Keratinocyte (primary cell): Measurements from ENCODE around the gene DAGLA. TPM values are rescaled to one million over a fixed set of nuclear protein-coding genes. Genes with fewer than 3 reads are reported as not detected.

Experiments
- DNase-seq: peaks from one replicate; pipeline ENCODE4 v3.0.0-alpha.2; 2011; ENCODE audit warnings: low read depth, missing footprints, low spot score
- FAIRE-seq: peaks from 2 replicates; lab custom pipeline; 2011; peaks lifted over from hg19 to GRCh38; lab: Jason Lieb, UNC
- H2AFZ ChIP-seq: 2 replicates; pipeline ENCODE4 v1.6.0; 2012; ENCODE audit warnings: low read length, control low read depth, inconsistent platforms; ENCODE audit not compliant: control insufficient read depth
- H3K27ac ChIP-seq: 2 replicates; pipeline ENCODE4 v1.5.1; 2011; ENCODE audit warnings: low read length; ENCODE audit not compliant: control insufficient read depth, insufficient read depth
- H3K27me3 ChIP-seq: 3 replicates; pipeline ENCODE4 v1.6.0; 2011; ENCODE audit warnings: low read length; ENCODE audit not compliant: control insufficient read depth, insufficient read depth; ENCODE audit errors: extremely low read depth
- H3K36me3 ChIP-seq, 2 experiments: 2 replicates in 1 of 2; 3 replicates in 1 of 2; pipeline ENCODE4 v1.5.1; 2011; ENCODE audit warnings: low read length in 2 of 2, mild to moderate bottlenecking in 1 of 2; ENCODE audit not compliant: control insufficient read depth in 2 of 2, insufficient read depth in 2 of 2; ENCODE audit errors: extremely low read depth in 1 of 2
- H3K4me1 ChIP-seq: 3 replicates; pipeline ENCODE4 v1.5.1; 2011; ENCODE audit warnings: low read length; ENCODE audit not compliant: control insufficient read depth, insufficient read depth; ENCODE audit errors: extremely low read depth
- H3K4me2 ChIP-seq: 3 replicates; pipeline ENCODE4 v1.6.0; 2011; ENCODE audit warnings: low read depth, low read length; ENCODE audit not compliant: control insufficient read depth, insufficient read depth; ENCODE audit errors: extremely low read depth
- H3K4me3 ChIP-seq, 3 experiments: fragments of 200-600 bp in 1 of 3; sonication (generic) in 1 of 3; 2 replicates in 2 of 3; 3 replicates in 1 of 3; pipeline ENCODE4 v1.5.1; 2011 to 2016; ENCODE audit warnings: low read length in 3 of 3, mild to moderate bottlenecking in 3 of 3, control low read depth in 2 of 3, inconsistent platforms in 1 of 3, low read depth in 1 of 3, mixed read lengths in 1 of 3, mixed run types in 1 of 3, moderate library complexity in 1 of 3; ENCODE audit not compliant: control insufficient read depth in 2 of 3, insufficient read depth in 2 of 3; ENCODE audit errors: extremely low read depth in 1 of 3
- H3K79me2 ChIP-seq: 2 replicates; pipeline ENCODE4 v1.6.0; 2012; ENCODE audit warnings: low read length; ENCODE audit not compliant: control insufficient read depth, insufficient read depth
- H3K9ac ChIP-seq: 3 replicates; pipeline ENCODE4 v1.6.0; 2011; ENCODE audit warnings: low read length; ENCODE audit not compliant: control insufficient read depth, insufficient read depth; ENCODE audit errors: extremely low read depth
- H3K9me1 ChIP-seq: 3 replicates; pipeline ENCODE4 v1.6.0; 2011; ENCODE audit warnings: low read length; ENCODE audit not compliant: control insufficient read depth, insufficient read depth; ENCODE audit errors: extremely low read depth
- H3K9me3 ChIP-seq: 2 replicates; pipeline ENCODE4 v1.5.1; 2012; ENCODE audit warnings: low read depth, low read length; ENCODE audit not compliant: control insufficient read depth
- H4K20me1 ChIP-seq: 3 replicates; pipeline ENCODE4 v1.6.0; 2011; ENCODE audit warnings: low read length; ENCODE audit not compliant: control insufficient read depth, insufficient read depth; ENCODE audit errors: extremely low read depth
- EZH2 ChIP-seq: IDR thresholded peaks from one replicate; pipeline ENCODE4 v1.6.1; 2012; ENCODE audit warnings: inconsistent platforms, mild to moderate bottlenecking, low read length, moderate library complexity
- dilution Hi-C: fragments of 300-500 bp; cut with MboI; formaldehyde crosslinking; loops from one replicate; pipeline ENCODE4 v1.7.0; 2020; ENCODE audit warnings: low sequenced_read_pairs; ENCODE audit not compliant: extremely low pct_ligation_motif_present
- polyA plus RNA-seq, 5 experiments: library from polyadenylated mRNA; depleted of rRNA in 3 of 5; stranded (reverse) in 3 of 5; stranded (forward) in 1 of 5; unstranded in 1 of 5; fragments of >200 nt; gene quantifications; 1 replicate in 1 of 5; 2 replicates in 3 of 5; 3 replicates in 1 of 5; pipeline versions ENCODE4 v1.2.1 to v1.2.3, GENCODE V29; 2011 to 2012; ENCODE audit warnings: missing spikeins in 2 of 5, low read depth in 1 of 5, low replicate concordance in 1 of 5
- TF ChIP-seq, protein P1 (sequence below), 3 experiments: IDR thresholded peaks in 1 of 3; conservative IDR thresholded peaks in 1 of 3; optimal IDR thresholded peaks in 1 of 3; 2 replicates in 2 of 3; 3 replicates in 1 of 3; pipeline versions ENCODE3 to v1.5.1; 2011; ENCODE audit warnings: low read length in 3 of 3, mild to moderate bottlenecking in 3 of 3, moderate library complexity in 2 of 3, control low read depth in 1 of 3, inconsistent platforms in 1 of 3; ENCODE audit not compliant: insufficient read depth in 2 of 3; ENCODE audit errors: extremely low read depth in 1 of 3

DAGLA gene
- polyA plus RNA-seq, 1 donor (not counting 4 experiments of a cell fraction or from before 2014, with no cell fraction given) = 0.03 TPM

DNA sequence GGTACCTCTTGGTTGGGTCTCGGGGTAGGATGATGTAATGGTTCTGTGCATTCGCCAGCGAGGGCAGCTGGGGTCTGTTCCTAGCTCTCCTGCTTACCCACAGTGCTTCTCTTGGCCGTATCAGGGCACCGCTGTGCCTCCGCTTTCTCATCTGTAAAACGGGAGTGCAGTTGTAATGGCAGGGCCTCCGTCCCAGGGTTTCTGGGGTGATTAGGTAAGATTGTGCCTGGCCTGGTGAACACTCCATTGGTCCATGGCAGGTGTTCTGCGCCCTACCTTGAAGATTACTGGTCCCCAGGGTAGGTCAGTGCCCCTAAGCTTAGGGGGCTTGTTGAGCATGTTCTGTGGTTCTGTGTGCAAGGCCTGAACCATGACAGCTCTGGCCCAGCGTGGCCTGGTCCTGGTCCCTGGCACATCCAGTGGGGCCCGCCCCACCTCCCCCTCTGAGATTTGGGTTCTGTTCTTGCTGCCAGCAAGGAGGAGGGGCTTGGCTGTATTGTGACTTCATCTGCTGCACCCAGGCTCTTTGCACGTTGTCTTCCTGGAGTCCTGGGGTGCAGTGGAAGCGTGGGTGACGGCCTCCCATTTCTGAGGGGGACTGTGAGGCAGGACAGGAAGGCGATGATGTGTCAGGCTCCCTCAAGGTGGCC is 77.1 kb downstream of the DAGLA start:
- Histone ChIP-seq H3K79me2 (no peaks in the 10 kb centered on the region), H3K4me1 (no peaks in the 10 kb centered on the region), H3K4me2 (no peak overlapping the region), H3K36me3 (no peaks in the 10 kb centered on the region), H3K4me3 (no peak overlapping the region), H4K20me1 (peaks cover 5% of the 10 kb centered on the region), H3K9me3 (no peaks in the 10 kb centered on the region), H2AFZ (no peak overlapping the region), H3K27me3 (peaks cover 21% of the 10 kb centered on the region), H3K27ac (no peak overlapping the region), H3K9me1 (no peaks in the 10 kb centered on the region), H3K9ac (no peak overlapping the region)
- TF ChIP-seq EZH2 = no peak
- TF ChIP-seq, protein P1, sequence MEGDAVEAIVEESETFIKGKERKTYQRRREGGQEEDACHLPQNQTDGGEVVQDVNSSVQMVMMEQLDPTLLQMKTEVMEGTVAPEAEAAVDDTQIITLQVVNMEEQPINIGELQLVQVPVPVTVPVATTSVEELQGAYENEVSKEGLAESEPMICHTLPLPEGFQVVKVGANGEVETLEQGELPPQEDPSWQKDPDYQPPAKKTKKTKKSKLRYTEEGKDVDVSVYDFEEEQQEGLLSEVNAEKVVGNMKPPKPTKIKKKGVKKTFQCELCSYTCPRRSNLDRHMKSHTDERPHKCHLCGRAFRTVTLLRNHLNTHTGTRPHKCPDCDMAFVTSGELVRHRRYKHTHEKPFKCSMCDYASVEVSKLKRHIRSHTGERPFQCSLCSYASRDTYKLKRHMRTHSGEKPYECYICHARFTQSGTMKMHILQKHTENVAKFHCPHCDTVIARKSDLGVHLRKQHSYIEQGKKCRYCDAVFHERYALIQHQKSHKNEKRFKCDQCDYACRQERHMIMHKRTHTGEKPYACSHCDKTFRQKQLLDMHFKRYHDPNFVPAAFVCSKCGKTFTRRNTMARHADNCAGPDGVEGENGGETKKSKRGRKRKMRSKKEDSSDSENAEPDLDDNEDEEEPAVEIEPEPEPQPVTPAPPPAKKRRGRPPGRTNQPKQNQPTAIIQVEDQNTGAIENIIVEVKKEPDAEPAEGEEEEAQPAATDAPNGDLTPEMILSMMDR (optimal IDR thresholded peaks at IDR 0.05 in 1 of 3, IDR thresholded peaks at IDR 0.05 in 1 of 3, conservative IDR thresholded peaks at IDR 0.05 in 1 of 3; ENCODE audit: extremely low read depth in 1 of 3, insufficient read depth in 2 of 3, low read length in 3 of 3) = no peak
- dilution Hi-C loops = no loop called here
- FAIRE-seq = no peak
- DNase-seq = no peak

DNA sequence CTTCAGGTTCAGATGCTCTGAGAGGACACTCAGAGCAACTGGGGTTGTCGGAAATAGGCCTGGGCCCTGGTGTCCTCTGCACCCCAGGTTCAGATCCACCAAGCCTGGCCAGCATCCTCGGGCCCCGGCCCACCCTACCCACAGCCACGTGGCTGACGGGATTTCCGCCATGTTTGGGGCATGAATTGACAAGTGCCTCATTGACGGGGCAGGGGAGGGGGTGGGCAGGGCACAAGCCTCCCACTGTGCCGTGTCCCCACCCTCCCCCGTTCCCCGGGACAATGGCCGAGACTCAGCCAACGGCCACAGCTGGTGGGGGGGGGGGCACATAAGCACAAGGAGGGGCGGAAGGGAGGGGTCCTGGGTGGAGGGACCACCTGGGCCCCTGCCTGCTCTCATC is 80.8 kb downstream of the DAGLA start:
- H3K4me1 ChIP-seq = no peaks in the 10 kb centered on the region
- dilution Hi-C loops = no loop called here
- no peak overlapping the region for H3K4me2 ChIP-seq
- no peaks in the 10 kb centered on the region for H3K79me2 ChIP-seq
- H3K27me3 ChIP-seq = peaks cover 9% of the 10 kb centered on the region
- H4K20me1 ChIP-seq = no peaks in the 10 kb centered on the region
- TF ChIP-seq, protein P1 (optimal IDR thresholded peaks at IDR 0.05 in 1 of 3, IDR thresholded peaks at IDR 0.05 in 1 of 3, conservative IDR thresholded peaks at IDR 0.05 in 1 of 3; ENCODE audit: extremely low read depth in 1 of 3, insufficient read depth in 2 of 3, low read length in 3 of 3) = no peak
- TF ChIP-seq EZH2 = no peak
- no peaks in the 10 kb centered on the region for H3K9me1 ChIP-seq
- no peak overlapping the region for H3K27ac ChIP-seq
- DNase-seq (no peak), FAIRE-seq (no peak)
- no peak overlapping the region for H3K9ac ChIP-seq
- H2AFZ ChIP-seq = no peak overlapping the region
- H3K4me3 ChIP-seq = no peak overlapping the region
- H3K9me3 ChIP-seq = no peaks in the 10 kb centered on the region
- no peaks in the 10 kb centered on the region for H3K36me3 ChIP-seq
